ENCODE data around the gene TWIST2.

TWIST2 gene

DNA sequence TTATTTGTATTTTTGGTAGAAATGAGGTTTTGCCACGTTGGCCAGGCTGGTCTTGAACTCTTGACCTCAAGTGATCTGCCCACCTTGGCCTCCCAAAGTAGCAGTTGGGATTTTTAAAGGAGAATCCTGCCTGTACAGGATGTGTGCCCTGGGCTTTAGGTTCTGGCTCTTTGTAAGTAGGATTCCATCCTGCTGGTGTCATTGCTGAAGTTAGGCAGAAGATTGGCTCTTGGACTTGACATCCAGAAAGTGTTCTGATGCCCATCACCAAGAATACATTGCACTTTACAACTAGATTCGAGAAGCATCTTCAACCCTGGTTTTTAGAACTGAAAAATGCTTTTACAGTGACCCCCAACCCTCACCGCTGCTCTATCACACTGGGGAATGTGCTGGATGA is 4.4 kb upstream of the TWIST2 start:
- Histone ChIP-seq H3K4me1 (ENCODE audit: low read length) (no peaks in the 10 kb centered on the region), H3K27ac (ENCODE audit: low read length) (no peak overlapping the region), H3K4me3 (ENCODE audit: low read length) (no peak overlapping the region), H3K27me3 (replicated peaks; ENCODE audit: insufficient read depth, low read length) (no peaks in the 10 kb centered on the region), H2AFZ (ENCODE audit: low read length) (no peak overlapping the region), H3K36me3 (replicated peaks; ENCODE audit: insufficient read depth, low read length) (no peaks in the 10 kb centered on the region), H3F3A (ENCODE audit: insufficient read depth, low read length) (no peaks in the 10 kb centered on the region), H3K4me2 (ENCODE audit: low read depth, low read length) (no peak overlapping the region), H4K20me1 (ENCODE audit: insufficient read depth, low read length) (no peaks in the 10 kb centered on the region), H3K79me2 (ENCODE audit: low read length) (no peaks in the 10 kb centered on the region), H3K9me2 (replicated peaks; ENCODE audit: insufficient read depth, low read length) (no peaks in the 10 kb centered on the region), H3K9me3 (replicated peaks; ENCODE audit: insufficient read depth, low read length) (no peaks in the 10 kb centered on the region), H3K9ac (ENCODE audit: low read length) (no peak overlapping the region)
- no peak for DNase-seq
- TF ChIP-seq EZH2 (optimal IDR thresholded peaks at IDR 0.05; ENCODE audit: low read depth, low read length), result no peak
- TF ChIP-seq, protein P1, sequence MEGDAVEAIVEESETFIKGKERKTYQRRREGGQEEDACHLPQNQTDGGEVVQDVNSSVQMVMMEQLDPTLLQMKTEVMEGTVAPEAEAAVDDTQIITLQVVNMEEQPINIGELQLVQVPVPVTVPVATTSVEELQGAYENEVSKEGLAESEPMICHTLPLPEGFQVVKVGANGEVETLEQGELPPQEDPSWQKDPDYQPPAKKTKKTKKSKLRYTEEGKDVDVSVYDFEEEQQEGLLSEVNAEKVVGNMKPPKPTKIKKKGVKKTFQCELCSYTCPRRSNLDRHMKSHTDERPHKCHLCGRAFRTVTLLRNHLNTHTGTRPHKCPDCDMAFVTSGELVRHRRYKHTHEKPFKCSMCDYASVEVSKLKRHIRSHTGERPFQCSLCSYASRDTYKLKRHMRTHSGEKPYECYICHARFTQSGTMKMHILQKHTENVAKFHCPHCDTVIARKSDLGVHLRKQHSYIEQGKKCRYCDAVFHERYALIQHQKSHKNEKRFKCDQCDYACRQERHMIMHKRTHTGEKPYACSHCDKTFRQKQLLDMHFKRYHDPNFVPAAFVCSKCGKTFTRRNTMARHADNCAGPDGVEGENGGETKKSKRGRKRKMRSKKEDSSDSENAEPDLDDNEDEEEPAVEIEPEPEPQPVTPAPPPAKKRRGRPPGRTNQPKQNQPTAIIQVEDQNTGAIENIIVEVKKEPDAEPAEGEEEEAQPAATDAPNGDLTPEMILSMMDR (IDR thresholded peaks at IDR 0.05; ENCODE audit: low read length), result no peak
- TF ChIP-seq EZH2phosphoT487 (IDR thresholded peaks at IDR 0.05; ENCODE audit: low read length), result no peak

GRCh38 chr2:238845583-238846377 is 2.1 kb upstream of the TWIST2 start:
- no peaks in the 10 kb centered on the region for H3F3A ChIP-seq (ENCODE audit: insufficient read depth, low read length)
- no peaks in the 10 kb centered on the region for H3K9me3 ChIP-seq (replicated peaks; ENCODE audit: insufficient read depth, low read length)
- H3K9ac ChIP-seq (ENCODE audit: low read length), result no peak overlapping the region
- H3K4me2 ChIP-seq (ENCODE audit: low read depth, low read length), result no peak overlapping the region
- no peak for TF ChIP-seq EZH2phosphoT487 (IDR thresholded peaks at IDR 0.05; ENCODE audit: low read length)
- TF ChIP-seq EZH2 (optimal IDR thresholded peaks at IDR 0.05; ENCODE audit: low read depth, low read length), result no peak
- TF ChIP-seq, protein P1 (IDR thresholded peaks at IDR 0.05; ENCODE audit: low read length), result no peak
- H3K27ac ChIP-seq (ENCODE audit: low read length), result no peak overlapping the region
- H3K9me2 ChIP-seq (replicated peaks; ENCODE audit: insufficient read depth, low read length), result no peaks in the 10 kb centered on the region
- no peaks in the 10 kb centered on the region for H3K79me2 ChIP-seq (ENCODE audit: low read length)
- no peaks in the 10 kb centered on the region for H3K36me3 ChIP-seq (replicated peaks; ENCODE audit: insufficient read depth, low read length)
- no peak overlapping the region for H2AFZ ChIP-seq (ENCODE audit: low read length)
- H3K27me3 ChIP-seq (replicated peaks; ENCODE audit: insufficient read depth, low read length), result peaks cover 9% of the 10 kb centered on the region; the same call in 1 of the 2 replicates
- DNase-seq, result no peak
- no peak overlapping the region for H3K4me3 ChIP-seq (ENCODE audit: low read length)
- no peaks in the 10 kb centered on the region for H3K4me1 ChIP-seq (ENCODE audit: low read length)
- no peaks in the 10 kb centered on the region for H4K20me1 ChIP-seq (ENCODE audit: insufficient read depth, low read length)

GRCh38 chr2:238846378-238846627 is 1.6 kb upstream of the TWIST2 start:
- Histone ChIP-seq H3K4me2 (ENCODE audit: low read depth, low read length) (no peak overlapping the region), H2AFZ (ENCODE audit: low read length) (no peak overlapping the region), H3F3A (ENCODE audit: insufficient read depth, low read length) (no peaks in the 10 kb centered on the region), H3K27ac (ENCODE audit: low read length) (no peak overlapping the region), H3K36me3 (replicated peaks; ENCODE audit: insufficient read depth, low read length) (no peaks in the 10 kb centered on the region), H4K20me1 (ENCODE audit: insufficient read depth, low read length) (no peaks in the 10 kb centered on the region), H3K9me3 (replicated peaks; ENCODE audit: insufficient read depth, low read length) (no peaks in the 10 kb centered on the region), H3K4me3 (ENCODE audit: low read length) (no peak overlapping the region), H3K9me2 (replicated peaks; ENCODE audit: insufficient read depth, low read length) (no peaks in the 10 kb centered on the region), H3K4me1 (ENCODE audit: low read length) (no peaks in the 10 kb centered on the region), H3K9ac (ENCODE audit: low read length) (no peak overlapping the region), H3K79me2 (ENCODE audit: low read length) (no peaks in the 10 kb centered on the region), H3K27me3 (replicated peaks; ENCODE audit: insufficient read depth, low read length) (peaks cover 14% of the 10 kb centered on the region; the same call in 1 of the 2 replicates)
- DNase-seq, result no peak
- no peak for TF ChIP-seq EZH2phosphoT487 (IDR thresholded peaks at IDR 0.05; ENCODE audit: low read length)
- TF ChIP-seq, protein P1 (IDR thresholded peaks at IDR 0.05; ENCODE audit: low read length), result no peak
- TF ChIP-seq EZH2 (optimal IDR thresholded peaks at IDR 0.05; ENCODE audit: low read depth, low read length), result no peak
